Progenitor cell of endocrine pancreas (in vitro differentiated cells): Measurements from ENCODE around the gene NAT16. TPM values are rescaled to one million over a fixed set of nuclear protein-coding genes. Genes with fewer than 3 reads are reported as not detected.

Source experiments
- DNase-seq: peaks from one replicate; pipeline ENCODE4 v3.0.0; 2021; ENCODE audit warnings: low spot score; ENCODE audit not compliant: unreplicated experiment
- H3K27ac Mint-ChIP-seq: 2 replicates; pipeline ENCODE4 v1.8.0; 2021; ENCODE audit warnings: mild to moderate bottlenecking, moderate library complexity, mixed read lengths
- H3K27me3 Mint-ChIP-seq: 2 replicates; pipeline ENCODE4 v1.8.0; 2021; ENCODE audit warnings: mixed read lengths
- H3K36me3 Mint-ChIP-seq: 2 replicates; pipeline ENCODE4 v1.8.0; 2022; ENCODE audit warnings: mixed read lengths; ENCODE audit not compliant: insufficient read depth
- H3K4me1 Mint-ChIP-seq: 2 replicates; pipeline ENCODE4 v1.8.0; 2021; ENCODE audit warnings: low read depth, mixed read lengths
- H3K4me3 Mint-ChIP-seq: 2 replicates; pipeline ENCODE4 v1.8.0; 2021; ENCODE audit warnings: low read depth, mild to moderate bottlenecking, moderate library complexity, mixed read lengths
- H3K9me3 Mint-ChIP-seq: 2 replicates; pipeline ENCODE4 v1.8.0; 2021; ENCODE audit warnings: low read depth, mixed read lengths
- CTCF ChIP-seq: fragments of 200-600 bp; sonication (generic); IDR thresholded peaks from one replicate; pipeline ENCODE4 v1.5.0; 2021; ENCODE audit warnings: antibody characterized with exemption, mild to moderate bottlenecking; ENCODE audit not compliant: unreplicated experiment
- total RNA-seq: library from RNA; stranded (reverse); gene quantifications from 2 replicates; pipeline ENCODE4 v1.2.1, GENCODE V29; 2021

The NAT16 gene
- total RNA-seq, 1 donor from 2014 or later = not detected

- Mint-ChIP-seq H3K27me3 (peaks cover 94% of the 10 kb centered on the region), H3K27ac (no peak overlapping the region), H3K4me3 (no peak overlapping the region), H3K9me3 (no peaks in the 10 kb centered on the region), H3K36me3 (peaks cover 1% of the 10 kb centered on the region), H3K4me1 (peaks cover 4% of the 10 kb centered on the region)
- no peak for TF ChIP-seq CTCF
- no peak for DNase-seq
These were observed 5.7 kb downstream of the NAT16 start for GRCh38 chr7:101174322-101174854.

- no peaks in the 10 kb centered on the region for H3K9me3 Mint-ChIP-seq
- H3K27ac Mint-ChIP-seq = no peak overlapping the region
- TF ChIP-seq CTCF = no peak
- no peak for DNase-seq
- peaks cover 2% of the 10 kb centered on the region for H3K4me1 Mint-ChIP-seq
- peaks cover 1% of the 10 kb centered on the region for H3K36me3 Mint-ChIP-seq
- H3K27me3 Mint-ChIP-seq = peaks cover 94% of the 10 kb centered on the region
- H3K4me3 Mint-ChIP-seq = no peak overlapping the region
These were observed 6.3 kb downstream of the NAT16 start for GRCh38 chr7:101173752-101174244.

DNA sequence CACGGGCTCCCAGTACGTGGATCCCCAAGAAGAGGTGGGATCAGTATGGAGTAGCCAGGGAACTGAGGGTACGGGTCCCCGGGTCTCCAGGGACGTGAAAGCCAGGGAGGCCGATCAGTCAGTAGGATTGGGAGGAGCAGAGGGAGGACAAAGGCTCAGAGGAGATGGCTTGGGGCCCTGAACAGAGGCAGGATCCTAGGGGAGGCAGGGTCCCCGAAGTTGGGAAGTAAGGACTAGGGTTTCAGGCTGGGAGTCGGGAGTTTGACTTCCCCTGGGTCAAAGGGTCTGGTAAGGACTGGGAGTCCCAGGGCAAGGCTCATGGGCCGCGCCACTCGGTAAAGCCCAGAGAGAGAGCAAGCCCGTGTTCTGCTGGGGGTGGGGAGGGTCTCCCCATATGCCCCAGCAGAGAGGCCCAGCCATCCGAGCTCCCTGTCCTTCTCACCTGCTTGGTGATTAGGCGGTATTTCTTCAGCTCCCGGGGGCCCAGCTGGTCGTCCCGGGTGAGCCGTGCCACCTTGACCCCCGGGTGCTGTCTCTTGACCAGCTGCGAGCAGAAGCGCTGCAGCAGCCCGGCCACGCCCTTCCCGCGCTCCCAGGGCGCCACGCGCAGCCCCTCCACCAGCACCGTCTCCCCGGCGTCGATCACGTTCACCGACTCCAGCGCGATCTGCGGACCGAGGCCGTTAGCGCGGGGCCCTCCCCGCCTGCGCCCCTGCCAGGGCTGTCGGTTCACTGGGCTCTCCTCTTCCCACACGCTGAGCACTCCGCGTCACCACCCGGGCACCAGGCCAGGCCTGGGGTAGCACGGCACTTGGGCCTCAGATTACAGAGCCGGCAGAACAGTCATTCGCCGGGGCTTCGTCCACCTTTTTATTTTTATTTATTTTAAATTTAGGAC, 7.0 kb downstream of the NAT16 start:
- DNase-seq = no peak
- H3K4me1 Mint-ChIP-seq = peaks cover 2% of the 10 kb centered on the region
- no peak overlapping the region for H3K27ac Mint-ChIP-seq
- H3K9me3 Mint-ChIP-seq = no peaks in the 10 kb centered on the region
- H3K36me3 Mint-ChIP-seq = peaks cover 1% of the 10 kb centered on the region
- H3K4me3 Mint-ChIP-seq = no peak overlapping the region
- TF ChIP-seq CTCF = no peak
- H3K27me3 Mint-ChIP-seq = peaks cover 95% of the 10 kb centered on the region

GRCh38 chr7:101172005-101172853, 7.9 kb downstream of the NAT16 start:
- H3K27ac Mint-ChIP-seq = no peak overlapping the region

More at GRCh38 chr7:101172005-101172853, 7.9 kb downstream of the NAT16 start:
- DNase-seq = no peak
- Mint-ChIP-seq H3K4me3 (no peak overlapping the region), H3K9me3 (no peaks in the 10 kb centered on the region), H3K36me3 (peaks cover 1% of the 10 kb centered on the region), H3K27me3 (peaks cover 95% of the 10 kb centered on the region), H3K4me1 (peaks cover 2% of the 10 kb centered on the region)
- TF ChIP-seq CTCF = no peak
